GM23248 (cell line): ENCODE data around the gene PRKAB1. TPM values are rescaled to one million over a fixed set of nuclear protein-coding genes. Genes with fewer than 3 reads are reported as not detected.

ENCODE experiments used
- DNase-seq: peaks from one replicate; pipeline ENCODE4 v3.0.0-alpha.2; 2015
- H2AFZ ChIP-seq: fragments of 200-600 bp; sonication (generic); 2 replicates; pipeline ENCODE4 v1.6.1; 2016; ENCODE audit warnings: antibody characterized with exemption
- H3F3A ChIP-seq: fragments of 200-600 bp; sonication (generic); 2 replicates; pipeline ENCODE4 v1.6.1; 2016; ENCODE audit warnings: mild to moderate bottlenecking, antibody characterized with exemption, mixed run types; ENCODE audit not compliant: insufficient read depth
- H3K27ac ChIP-seq: fragments of 200-600 bp; sonication (generic); 2 replicates; pipeline ENCODE4 v1.5.1; 2016; ENCODE audit warnings: mild to moderate bottlenecking
- H3K27me3 ChIP-seq: fragments of 200-600 bp; sonication (generic); replicated peaks from 2 replicates; pipeline ENCODE4 v1.6.1; 2016; ENCODE audit warnings: mild to moderate bottlenecking; ENCODE audit not compliant: insufficient read depth
- H3K36me3 ChIP-seq: fragments of 200-600 bp; sonication (generic); 2 replicates; pipeline ENCODE4 v1.6.1; 2016; ENCODE audit warnings: low read depth, mild to moderate bottlenecking
- H3K4me1 ChIP-seq: fragments of 200-600 bp; sonication (generic); 2 replicates; pipeline ENCODE4 v1.6.1; 2016; ENCODE audit warnings: mild to moderate bottlenecking; ENCODE audit not compliant: insufficient read depth
- H3K4me2 ChIP-seq: fragments of 200-600 bp; sonication (generic); one replicate; pipeline ENCODE4 v1.6.1; 2016; ENCODE audit warnings: mild to moderate bottlenecking; ENCODE audit not compliant: unreplicated experiment
- H3K4me3 ChIP-seq: fragments of 200-600 bp; sonication (generic); 2 replicates; pipeline ENCODE4 v1.5.1; 2016; ENCODE audit warnings: mild to moderate bottlenecking
- H3K79me2 ChIP-seq: fragments of 200-600 bp; sonication (generic); 2 replicates; pipeline ENCODE4 v1.6.1; 2016; ENCODE audit warnings: mild to moderate bottlenecking; ENCODE audit not compliant: insufficient read depth
- H3K9ac ChIP-seq: fragments of 200-600 bp; sonication (generic); 2 replicates; pipeline ENCODE4 v1.6.1; 2016; ENCODE audit warnings: mild to moderate bottlenecking
- H3K9me2 ChIP-seq: fragments of 200-600 bp; sonication (generic); 2 replicates; pipeline ENCODE4 v1.6.1; 2016; ENCODE audit warnings: mixed run types, mild to moderate bottlenecking, moderate library complexity; ENCODE audit not compliant: insufficient read depth
- H3K9me3 ChIP-seq: fragments of 200-600 bp; sonication (generic); one replicate; pipeline ENCODE4 v1.6.1; 2017; ENCODE audit warnings: low read depth
- H4K20me1 ChIP-seq: fragments of 200-600 bp; sonication (generic); 2 replicates; pipeline ENCODE4 v1.6.0; 2016; ENCODE audit not compliant: insufficient read depth
- EZH2 ChIP-seq: fragments of 200-600 bp; sonication (generic); IDR thresholded peaks from 2 replicates; pipeline ENCODE4 v1.6.1; 2018; ENCODE audit warnings: antibody characterized with exemption, mild to moderate bottlenecking; ENCODE audit not compliant: insufficient read depth, poor library complexity, severe bottlenecking
- EZH2phosphoT487 ChIP-seq: fragments of 200-600 bp; sonication (generic); IDR thresholded peaks from 2 replicates; pipeline ENCODE4 v1.6.1; 2018; ENCODE audit warnings: antibody characterized with exemption, moderate library complexity, mild to moderate bottlenecking, low read depth; ENCODE audit not compliant: insufficient read depth
- WGBS, 2 experiments: methylation state at CpG; one replicate each; pipeline ENCODE4 v1.1.6; 2015 to 2017; ENCODE audit warnings: low lambda C conversion rate in 2 of 2, low coverage in 1 of 2; ENCODE audit errors: missing lambda C conversion rate in 2 of 2; 5-methylcytosine and 5-hydroxymethylcytosine counted together
- in situ Hi-C: fragments of 300-500 bp; cut with MboI; formaldehyde crosslinking; loops from 2 replicates; pipeline ENCODE4 v1.15.0; 2020
- polyA plus RNA-seq: library from polyadenylated mRNA; unstranded; fragments of >200 nt; fragmentation: Nextera tagmentation; extraction: Ambion mirVana; gene quantifications from 2 replicates; pipeline ENCODE4 v1.2.1, GENCODE V29; 2016
- total RNA-seq: library from RNA; depleted of rRNA; stranded (reverse); fragments of >200 nt; shearing (Covaris generic); gene quantifications from 2 replicates; pipeline ENCODE4 v1.2.3, GENCODE V29; 2014

PRKAB1 gene
- total and polyA plus RNA-seq, 2 experiments from 2014 or later: 19.2 to 24.7 TPM

DNA sequence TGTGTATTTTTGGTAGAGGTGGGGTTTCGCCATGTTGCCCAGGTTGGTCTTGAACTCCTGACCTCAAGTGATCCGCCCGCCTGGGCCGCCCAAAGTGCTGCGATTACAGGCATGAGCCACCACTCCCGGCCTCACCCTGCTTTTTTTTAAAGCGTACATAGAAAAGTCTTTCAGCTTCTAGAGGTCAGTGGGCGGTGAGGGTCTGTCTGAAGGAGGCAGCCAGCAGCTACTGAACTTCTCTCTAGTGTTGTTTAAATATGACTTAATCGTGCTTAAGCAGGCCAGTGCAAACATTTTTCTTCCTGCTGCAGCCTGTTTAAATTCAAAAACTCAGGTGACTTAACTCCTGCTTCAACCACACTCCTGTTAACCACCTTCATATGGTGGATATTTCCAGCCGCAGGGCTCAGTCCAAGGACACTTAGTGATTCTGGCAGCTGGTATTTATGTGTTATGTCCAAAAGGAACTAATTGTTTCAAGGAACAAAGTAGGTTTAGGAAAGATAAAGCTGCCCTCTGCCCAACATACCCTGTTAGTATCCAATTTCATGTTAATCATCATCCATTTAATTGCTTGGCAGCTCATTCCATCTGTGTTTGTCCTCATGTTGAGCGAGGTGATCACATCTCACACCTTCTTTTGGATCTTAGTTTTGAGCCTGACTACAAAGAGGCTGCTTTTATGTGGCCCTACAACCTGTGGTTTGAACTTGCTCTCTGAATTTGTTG, 2.0 kb downstream of the PRKAB1 start:
- no peak overlapping the region for H3K27ac ChIP-seq
- 0 out of 2 replicates have a peak, but pooled peaks cover 5% of the 10 kb centered on the region for H4K20me1 ChIP-seq
- no peak for DNase-seq
- no peak overlapping the region for H3K4me3 ChIP-seq
- no peaks in the 10 kb centered on the region for H3K9me2 ChIP-seq
- no peaks in the 10 kb centered on the region for H3F3A ChIP-seq
- TF ChIP-seq EZH2phosphoT487 (no peak), EZH2 (no peak)
- H2AFZ ChIP-seq: no peak overlapping the region
- no peak overlapping the region for H3K4me2 ChIP-seq
- no peak overlapping the region for H3K9ac ChIP-seq
- H3K27me3 ChIP-seq: no peaks in the 10 kb centered on the region
- in situ Hi-C loops: no loop called here
- H3K36me3 ChIP-seq: peaks cover 15% of the 10 kb centered on the region
- peaks cover 16% of the 10 kb centered on the region for H3K4me1 ChIP-seq
- WGBS, 2 experiments: 72 to 74% methylated on average over 11 of the region's 11 CpGs
- peaks cover 49% of the 10 kb centered on the region for H3K79me2 ChIP-seq
- H3K9me3 ChIP-seq: no peaks in the 10 kb centered on the region

DNA sequence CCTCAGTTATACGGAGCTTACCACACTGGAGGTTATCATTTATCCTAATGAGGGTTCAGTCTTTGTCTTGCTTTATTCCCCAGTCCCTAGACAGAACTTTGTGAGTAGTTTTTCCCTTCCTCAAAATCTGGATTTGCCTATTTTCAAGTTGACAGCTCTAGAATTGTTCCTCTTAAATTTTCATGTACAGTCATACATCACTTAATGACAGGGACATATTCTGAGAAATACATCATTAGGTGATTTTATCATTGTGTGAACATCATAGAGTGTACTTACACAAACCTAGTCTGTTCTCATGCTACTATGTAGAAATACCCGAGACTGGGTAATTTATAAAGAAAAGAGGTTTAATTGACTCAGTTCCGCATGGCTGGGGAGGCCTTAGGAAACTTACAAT, 3.1 kb downstream of the PRKAB1 start:
- H3K9me2 ChIP-seq: no peaks in the 10 kb centered on the region
- H3K9me3 ChIP-seq: no peaks in the 10 kb centered on the region
- DNase-seq: no peak
- H3K27ac ChIP-seq: no peak overlapping the region
- no peak overlapping the region for H3K9ac ChIP-seq
- H4K20me1 ChIP-seq: 0 out of 2 replicates have a peak, but pooled peaks cover 5% of the 10 kb centered on the region
- H3F3A ChIP-seq: no peaks in the 10 kb centered on the region
- H3K79me2 ChIP-seq: peaks cover 49% of the 10 kb centered on the region
- peaks cover 16% of the 10 kb centered on the region for H3K4me1 ChIP-seq
- WGBS, 2 experiments: 90 to 94% methylated on average over 3 of the region's 3 CpGs
- TF ChIP-seq EZH2phosphoT487 (no peak), EZH2 (no peak)
- H3K36me3 ChIP-seq: peaks cover 22% of the 10 kb centered on the region
- H3K27me3 ChIP-seq: no peaks in the 10 kb centered on the region
- H2AFZ ChIP-seq: no peak overlapping the region
- H3K4me3 ChIP-seq: no peak overlapping the region
- in situ Hi-C loops: no loop called here
- no peak overlapping the region for H3K4me2 ChIP-seq

GRCh38 chr12:119672194-119672593, 4.3 kb downstream of the PRKAB1 start:
- Histone ChIP-seq H3K27me3 (no peaks in the 10 kb centered on the region), H3K4me2 (no peak overlapping the region), H3K79me2 (peaks cover 42% of the 10 kb centered on the region), H3K4me3 (no peak overlapping the region), H3K36me3 (peaks cover 28% of the 10 kb centered on the region), H2AFZ (no peak overlapping the region), H3K27ac (no peak overlapping the region), H3K4me1 (peaks cover 11% of the 10 kb centered on the region), H3K9me2 (no peaks in the 10 kb centered on the region), H3F3A (no peaks in the 10 kb centered on the region), H3K9me3 (no peaks in the 10 kb centered on the region), H4K20me1 (0 out of 2 replicates have a peak, but pooled peaks cover 5% of the 10 kb centered on the region), H3K9ac (no peak overlapping the region)
- in situ Hi-C loops: no loop called here
- 91 to 92% methylated on average over 8 of the region's 8 CpGs for WGBS, 2 experiments
- no peak for DNase-seq
- no peak for TF ChIP-seq EZH2
- no peak for TF ChIP-seq EZH2phosphoT487

DNA sequence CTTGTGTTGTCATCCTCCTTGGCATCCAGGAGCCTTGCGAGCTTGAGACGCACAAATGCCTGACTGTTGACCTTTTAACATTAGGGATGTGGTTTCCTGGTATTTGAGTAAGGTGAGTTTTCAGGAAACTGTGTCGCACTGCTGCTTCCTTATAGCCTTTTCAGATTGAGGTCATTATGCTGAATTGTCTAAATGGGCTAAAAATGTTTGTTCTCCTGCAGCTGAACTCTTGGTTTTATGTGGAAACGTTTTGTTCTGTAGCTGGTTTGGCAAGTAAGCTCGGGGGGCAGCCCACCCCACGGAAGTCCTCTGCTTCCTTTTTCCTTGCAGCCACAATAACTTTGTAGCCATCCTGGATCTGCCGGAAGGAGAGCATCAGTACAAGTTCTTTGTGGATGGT, 5.7 kb downstream of the PRKAB1 start:
- TF ChIP-seq EZH2 (no peak), EZH2phosphoT487 (no peak)
- Histone ChIP-seq H3K27ac (no peak overlapping the region), H3K36me3 (peaks cover 36% of the 10 kb centered on the region), H3K4me1 (peaks cover 10% of the 10 kb centered on the region; the same call in 1 of the 2 replicates), H3K9me2 (no peaks in the 10 kb centered on the region), H3F3A (no peaks in the 10 kb centered on the region), H3K4me2 (no peak overlapping the region), H3K9me3 (no peaks in the 10 kb centered on the region), H2AFZ (no peak overlapping the region), H3K9ac (no peak overlapping the region), H4K20me1 (0 out of 2 replicates have a peak, but pooled peaks cover 5% of the 10 kb centered on the region), H3K27me3 (no peaks in the 10 kb centered on the region), H3K79me2 (peaks cover 32% of the 10 kb centered on the region), H3K4me3 (no peak overlapping the region)
- in situ Hi-C loops: no loop called here
- DNase-seq: no peak
- 93 to 98% methylated on average over 7 of the region's 7 CpGs for WGBS, 2 experiments

GRCh38 chr12:119674560-119674959, 6.6 kb downstream of the PRKAB1 start:
- Histone ChIP-seq H3K27me3 (no peaks in the 10 kb centered on the region), H4K20me1 (0 out of 2 replicates have a peak, but pooled peaks cover 5% of the 10 kb centered on the region), H3K27ac (no peak overlapping the region), H3K9me2 (no peaks in the 10 kb centered on the region), H3K9me3 (no peaks in the 10 kb centered on the region), H3K79me2 (peaks cover 25% of the 10 kb centered on the region), H3F3A (no peaks in the 10 kb centered on the region), H3K9ac (no peak overlapping the region), H3K36me3 (peaks cover 44% of the 10 kb centered on the region), H3K4me1 (peaks cover 8% of the 10 kb centered on the region; the same call in 1 of the 2 replicates), H3K4me2 (no peak overlapping the region), H2AFZ (no peak overlapping the region), H3K4me3 (no peak overlapping the region)
- in situ Hi-C loops: no loop called here
- WGBS, 2 experiments: 97 to 98% methylated on average over 4 of the region's 4 CpGs
- TF ChIP-seq EZH2phosphoT487 (no peak), EZH2 (no peak)
- no peak for DNase-seq
